Astrocyte (in vitro differentiated cells and primary cell): ENCODE data around the gene RALGPS2. TPM values are rescaled to one million over a fixed set of nuclear protein-coding genes. Genes with fewer than 3 reads are reported as not detected.

Experiments
- DNase-seq: peaks from one replicate; pipeline ENCODE4 v3.0.0-alpha.2; 2010; ENCODE audit warnings: low read depth
- FAIRE-seq: peaks from 2 replicates; lab custom pipeline; 2011; peaks lifted over from hg19 to GRCh38; lab: Jason Lieb, UNC
- H2AFZ ChIP-seq: 2 replicates; pipeline ENCODE4 v1.6.0; 2012; ENCODE audit warnings: low read depth, low read length, inconsistent platforms
- H3K27ac ChIP-seq: 2 replicates; pipeline ENCODE4 v1.5.1; 2011; ENCODE audit warnings: low read depth, low read length, inconsistent platforms
- H3K27me3 ChIP-seq: 2 replicates; pipeline ENCODE4 v1.6.0; 2011; ENCODE audit warnings: low read length, inconsistent platforms; ENCODE audit not compliant: insufficient read depth
- H3K36me3 ChIP-seq: 2 replicates; pipeline ENCODE4 v1.5.1; 2011; ENCODE audit warnings: low read length, inconsistent platforms; ENCODE audit not compliant: insufficient read depth
- H3K4me1 ChIP-seq: 2 replicates; pipeline ENCODE4 v1.5.1; 2011; ENCODE audit warnings: low read length, inconsistent platforms; ENCODE audit not compliant: insufficient read depth
- H3K4me2 ChIP-seq: 2 replicates; pipeline ENCODE4 v1.6.0; 2012; ENCODE audit warnings: low read length, inconsistent platforms
- H3K4me3 ChIP-seq: 2 replicates; pipeline ENCODE4 v1.5.1; 2011; ENCODE audit warnings: low read depth, mild to moderate bottlenecking, low read length, inconsistent platforms; ENCODE audit not compliant: insufficient read depth
- H3K79me2 ChIP-seq: 2 replicates; pipeline ENCODE4 v1.6.0; 2012; ENCODE audit warnings: mild to moderate bottlenecking, low read length, inconsistent platforms; ENCODE audit not compliant: insufficient read depth
- H3K9ac ChIP-seq: 2 replicates; pipeline ENCODE4 v1.6.0; 2012; ENCODE audit warnings: mild to moderate bottlenecking, low read length, inconsistent platforms
- H3K9me3 ChIP-seq: 2 replicates; pipeline ENCODE4 v1.5.1; 2012; ENCODE audit warnings: low read depth, mild to moderate bottlenecking, low read length, inconsistent platforms; ENCODE audit not compliant: insufficient read depth
- H4K20me1 ChIP-seq: 2 replicates; pipeline ENCODE4 v1.6.0; 2012; ENCODE audit warnings: low read length, inconsistent platforms; ENCODE audit not compliant: insufficient read depth
- H3K27ac Mint-ChIP-seq: one replicate; pipeline ENCODE4 v1.8.0; 2021; ENCODE audit warnings: mild to moderate bottlenecking, mixed read lengths; ENCODE audit not compliant: unreplicated experiment
- H3K27me3 Mint-ChIP-seq: one replicate; pipeline ENCODE4 v1.8.0; 2021; ENCODE audit warnings: low read depth, mixed read lengths; ENCODE audit not compliant: unreplicated experiment
- H3K36me3 Mint-ChIP-seq: one replicate; pipeline ENCODE4 v1.8.0; 2021; ENCODE audit warnings: low read depth, mixed read lengths; ENCODE audit not compliant: unreplicated experiment
- H3K4me1 Mint-ChIP-seq: one replicate; pipeline ENCODE4 v1.8.0; 2021; ENCODE audit warnings: low read depth, mixed read lengths; ENCODE audit not compliant: unreplicated experiment
- H3K4me3 Mint-ChIP-seq: one replicate; pipeline ENCODE4 v1.8.0; 2021; ENCODE audit warnings: mild to moderate bottlenecking, moderate library complexity, mixed read lengths; ENCODE audit not compliant: unreplicated experiment
- H3K9me3 Mint-ChIP-seq: one replicate; pipeline ENCODE4 v1.8.0; 2021; ENCODE audit warnings: mild to moderate bottlenecking, mixed read lengths; ENCODE audit not compliant: unreplicated experiment
- EZH2 ChIP-seq: IDR thresholded peaks from 2 replicates; pipeline ENCODE4 v1.6.1; 2012; ENCODE audit warnings: mild to moderate bottlenecking, low read length, inconsistent platforms; ENCODE audit not compliant: insufficient read depth
- total RNA-seq: library from RNA; stranded (reverse); gene quantifications from 2 replicates; pipeline ENCODE4 v1.2.1, GENCODE V29; 2021
- TF ChIP-seq, protein P1 (sequence below): IDR thresholded peaks from 2 replicates; pipeline ENCODE4 v1.5.1; 2011; ENCODE audit warnings: low read depth, mild to moderate bottlenecking, inconsistent platforms, low read length, moderate library complexity; ENCODE audit not compliant: insufficient read depth

The RALGPS2 gene
- total RNA-seq, 1 donor from 2014 or later, result 33.6 TPM

DNA sequence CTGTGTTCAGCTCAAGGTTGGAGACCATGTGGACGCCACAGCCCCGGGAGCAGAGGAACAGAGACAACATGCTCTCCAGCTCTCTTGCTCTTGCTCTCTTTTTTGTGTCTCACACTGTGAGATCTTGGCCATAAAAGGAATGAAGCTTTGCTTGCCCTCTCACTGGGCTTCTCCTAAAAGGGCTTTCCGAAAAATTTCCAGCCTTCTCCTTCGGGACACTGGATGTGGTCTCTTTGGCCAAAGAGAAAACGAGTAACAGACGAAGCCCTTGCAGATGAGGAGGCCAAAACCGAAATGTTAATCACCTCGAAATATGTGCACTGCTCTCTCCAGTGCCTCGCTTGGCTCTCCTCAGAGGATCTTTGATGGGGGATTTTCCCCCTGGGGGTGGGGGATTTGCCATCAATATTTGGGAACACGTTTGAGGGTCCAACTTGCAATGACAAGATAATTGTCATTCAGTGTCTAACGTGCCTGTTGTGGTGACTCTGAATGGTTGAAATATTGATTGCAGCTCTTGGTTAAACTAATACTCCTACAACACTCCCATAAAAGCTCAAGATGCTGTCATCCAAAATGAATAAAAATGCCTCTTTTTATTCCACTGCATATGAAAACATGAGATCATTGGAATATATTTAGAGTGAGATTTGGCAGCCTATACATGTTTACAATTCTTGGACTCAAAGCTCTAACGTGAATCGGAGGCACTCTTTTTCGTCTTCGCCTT lies 214.5 kb downstream of the RALGPS2 start:
- Histone ChIP-seq H3K79me2 (no peaks in the 10 kb centered on the region), H2AFZ (no peak overlapping the region), H3K36me3 (no peaks in the 10 kb centered on the region), H3K27ac (no peak overlapping the region), H3K4me3 (no peak overlapping the region), H3K27me3 (no peaks in the 10 kb centered on the region), H3K9ac (no peak overlapping the region), H4K20me1 (no peaks in the 10 kb centered on the region), H3K9me3 (no peaks in the 10 kb centered on the region), H3K4me2 (peak overlapping the region; percentile 50), H3K4me1 (peaks cover 30% of the 10 kb centered on the region)
- H3K36me3 Mint-ChIP-seq, result peaks cover 4% of the 10 kb centered on the region
- peaks cover 14% of the 10 kb centered on the region for H3K4me1 Mint-ChIP-seq
- TF ChIP-seq, protein P1, sequence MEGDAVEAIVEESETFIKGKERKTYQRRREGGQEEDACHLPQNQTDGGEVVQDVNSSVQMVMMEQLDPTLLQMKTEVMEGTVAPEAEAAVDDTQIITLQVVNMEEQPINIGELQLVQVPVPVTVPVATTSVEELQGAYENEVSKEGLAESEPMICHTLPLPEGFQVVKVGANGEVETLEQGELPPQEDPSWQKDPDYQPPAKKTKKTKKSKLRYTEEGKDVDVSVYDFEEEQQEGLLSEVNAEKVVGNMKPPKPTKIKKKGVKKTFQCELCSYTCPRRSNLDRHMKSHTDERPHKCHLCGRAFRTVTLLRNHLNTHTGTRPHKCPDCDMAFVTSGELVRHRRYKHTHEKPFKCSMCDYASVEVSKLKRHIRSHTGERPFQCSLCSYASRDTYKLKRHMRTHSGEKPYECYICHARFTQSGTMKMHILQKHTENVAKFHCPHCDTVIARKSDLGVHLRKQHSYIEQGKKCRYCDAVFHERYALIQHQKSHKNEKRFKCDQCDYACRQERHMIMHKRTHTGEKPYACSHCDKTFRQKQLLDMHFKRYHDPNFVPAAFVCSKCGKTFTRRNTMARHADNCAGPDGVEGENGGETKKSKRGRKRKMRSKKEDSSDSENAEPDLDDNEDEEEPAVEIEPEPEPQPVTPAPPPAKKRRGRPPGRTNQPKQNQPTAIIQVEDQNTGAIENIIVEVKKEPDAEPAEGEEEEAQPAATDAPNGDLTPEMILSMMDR, result no peak
- TF ChIP-seq EZH2, result no peak
- no peak overlapping the region for H3K4me3 Mint-ChIP-seq
- DNase-seq (no peak), FAIRE-seq (peak; percentile 65)
- peaks cover 10% of the 10 kb centered on the region for H3K27me3 Mint-ChIP-seq
- H3K27ac Mint-ChIP-seq, result no peak overlapping the region
- no peaks in the 10 kb centered on the region for H3K9me3 Mint-ChIP-seq

DNA sequence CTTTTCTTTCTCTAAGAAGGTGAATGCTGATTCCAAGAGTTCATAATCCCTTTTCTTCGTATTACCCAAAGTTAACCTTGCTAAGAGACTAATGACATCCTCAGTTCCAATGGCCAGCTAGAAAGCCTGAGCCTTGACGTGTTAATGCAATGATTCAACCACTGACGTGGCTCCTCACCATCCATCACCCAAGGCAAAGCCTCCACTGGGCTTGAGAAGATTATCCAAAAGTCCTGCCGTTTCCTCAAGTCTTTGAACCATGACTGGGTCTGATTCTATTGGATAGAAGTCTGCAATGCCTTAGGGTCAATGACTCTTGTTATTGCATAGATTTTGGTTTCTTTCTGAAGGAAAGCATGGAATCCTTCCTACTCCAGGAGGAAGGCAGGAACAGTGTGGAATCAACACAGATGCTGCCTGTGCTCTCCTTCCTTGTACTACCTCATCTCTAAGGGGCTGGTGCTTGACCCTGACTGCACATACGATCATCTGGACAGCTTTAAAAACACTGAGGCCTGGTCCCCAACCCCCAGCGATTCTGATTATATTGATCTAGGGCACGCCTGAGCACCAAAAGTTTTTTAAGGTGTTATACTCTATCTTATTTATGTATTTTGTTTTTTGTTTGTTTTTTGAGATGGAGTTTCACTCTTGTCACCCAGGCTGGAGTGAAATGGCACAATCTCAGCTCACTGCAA lies 215.2 kb downstream of the RALGPS2 start:
- H3K27ac Mint-ChIP-seq, result no peak overlapping the region
- TF ChIP-seq, protein P1, result no peak
- TF ChIP-seq EZH2, result no peak
- peaks cover 10% of the 10 kb centered on the region for H3K27me3 Mint-ChIP-seq
- H3K4me3 Mint-ChIP-seq, result no peak overlapping the region
- no peaks in the 10 kb centered on the region for H3K9me3 Mint-ChIP-seq
- Histone ChIP-seq H3K79me2 (no peaks in the 10 kb centered on the region), H3K27me3 (no peaks in the 10 kb centered on the region), H3K4me2 (no peak overlapping the region), H3K27ac (no peak overlapping the region), H2AFZ (no peak overlapping the region), H3K4me1 (peaks cover 30% of the 10 kb centered on the region), H4K20me1 (no peaks in the 10 kb centered on the region), H3K36me3 (no peaks in the 10 kb centered on the region), H3K9ac (no peak overlapping the region), H3K4me3 (no peak overlapping the region), H3K9me3 (no peaks in the 10 kb centered on the region)
- peaks cover 4% of the 10 kb centered on the region for H3K36me3 Mint-ChIP-seq
- H3K4me1 Mint-ChIP-seq, result peaks cover 14% of the 10 kb centered on the region
- DNase-seq (peak; percentile 75), FAIRE-seq (peak; percentile 65)
